K562 (cell line): ENCODE measurements around the gene CLSTN2. TPM values are rescaled to one million over a fixed set of nuclear protein-coding genes. Genes with fewer than 3 reads are reported as not detected.

Source experiments
- DPF2 ChIP-seq: fragments of 450-650 bp; IDR thresholded peaks from 2 replicates; pipeline ENCODE4 v1.6.1; 2016
- FOXA3 ChIP-seq, 2 experiments: fragments of 450-650 bp in 1 of 2; sonication (generic) in 1 of 2; formaldehyde crosslinking; IDR thresholded peaks in 1 of 2; conservative IDR thresholded peaks in 1 of 2; 2 replicates each; pipeline versions ENCODE4 v1.4.0 to v1.8.0; 2020 to 2022; ENCODE audit warnings: mild to moderate bottlenecking in 2 of 2, missing genetic modification reagents in 1 of 2
- NFXL1 ChIP-seq: fragments of 450-650 bp; formaldehyde crosslinking; IDR thresholded peaks from 2 replicates; pipeline ENCODE4 v1.4.0; 2021; ENCODE audit warnings: mild to moderate bottlenecking
- PREB ChIP-seq: sonication (generic); formaldehyde crosslinking; IDR thresholded peaks from 2 replicates; pipeline ENCODE4 v1.8.1; 2023; ENCODE audit warnings: mild to moderate bottlenecking, missing genetic modification reagents
- TCF15 ChIP-seq: fragments of 250-450 bp; sonication (Bioruptor Pico); IDR thresholded peaks from 2 replicates; pipeline ENCODE4 v1.8.0; 2022; ENCODE audit warnings: moderate library complexity, mild to moderate bottlenecking, inconsistent platforms
- ZBTB11 ChIP-seq, 3 experiments: fragments of 200-800 bp in 1 of 3; fragments of 250-450 bp in 1 of 3; fragments of 450-650 bp in 1 of 3; sonication (Bioruptor Pico) in 1 of 3; sonication (Bioruptor generic) in 1 of 3; formaldehyde crosslinking in 1 of 3; IDR thresholded peaks; 2 replicates each; pipeline versions ENCODE4 v1.6.1 to v1.8.0; 2016 to 2022; ENCODE audit warnings: mild to moderate bottlenecking in 2 of 3, missing genetic modification characterization in 2 of 3, missing compliant biosample characterization in 1 of 3, moderate library complexity in 1 of 3
- ZFP1 ChIP-seq: fragments of 450-650 bp; formaldehyde crosslinking; IDR thresholded peaks from 2 replicates; pipeline ENCODE4 v1.4.0; 2020; ENCODE audit warnings: mild to moderate bottlenecking, mixed read lengths
- polyA plus RNA-seq, 8 experiments: library from polyadenylated mRNA; depleted of rRNA in 4 of 8; stranded (reverse) in 5 of 8; unstranded in 3 of 8; fragments of >200 nt; fragmentation: Nextera tagmentation in 2 of 8; fragmentation: Illumina TruSeq in 1 of 8; extraction: Ambion mirVana in 2 of 8; extraction: Trizol in 1 of 8; gene quantifications; 2 replicates each; pipeline versions ENCODE4 v1.2.1 to v1.2.3, GENCODE V29; 2011 to 2014; ENCODE audit warnings: inconsistent platforms in 1 of 8, missing spikeins in 1 of 8
- total RNA-seq, 7 experiments: library from RNA; depleted of rRNA in 6 of 7; stranded (reverse); fragments of >200 nt in 6 of 7; fragmentation: Illumina TruSeq in 2 of 7; extraction: Trizol in 2 of 7; gene quantifications; 2 replicates each; pipeline versions ENCODE4 v1.2.1 to v1.2.3, GENCODE V29; 2011 to 2021; ENCODE audit warnings: low replicate concordance in 1 of 7
- TF ChIP-seq, protein P1 (sequence below): fragments of 250-450 bp; sonication (Bioruptor Pico); IDR thresholded peaks from 2 replicates; pipeline ENCODE4 v1.5.0; 2021
- TF ChIP-seq, protein P2 (sequence below): fragments of 450-650 bp; formaldehyde crosslinking; IDR thresholded peaks from 2 replicates; pipeline ENCODE4 v1.4.0; 2020; ENCODE audit warnings: mild to moderate bottlenecking, mixed read lengths

The CLSTN2 gene
- total and polyA plus RNA-seq, 9 of the 15 experiments (the other 6 are each of a cell fraction or from before 2014, with no cell fraction given) = 0.02 to 0.04 (median 0.04) TPM; not detected in 6

GRCh38 chr3:140062461-140062860, 127.5 kb downstream of the CLSTN2 start (continued):
- TF ChIP-seq, protein P1, sequence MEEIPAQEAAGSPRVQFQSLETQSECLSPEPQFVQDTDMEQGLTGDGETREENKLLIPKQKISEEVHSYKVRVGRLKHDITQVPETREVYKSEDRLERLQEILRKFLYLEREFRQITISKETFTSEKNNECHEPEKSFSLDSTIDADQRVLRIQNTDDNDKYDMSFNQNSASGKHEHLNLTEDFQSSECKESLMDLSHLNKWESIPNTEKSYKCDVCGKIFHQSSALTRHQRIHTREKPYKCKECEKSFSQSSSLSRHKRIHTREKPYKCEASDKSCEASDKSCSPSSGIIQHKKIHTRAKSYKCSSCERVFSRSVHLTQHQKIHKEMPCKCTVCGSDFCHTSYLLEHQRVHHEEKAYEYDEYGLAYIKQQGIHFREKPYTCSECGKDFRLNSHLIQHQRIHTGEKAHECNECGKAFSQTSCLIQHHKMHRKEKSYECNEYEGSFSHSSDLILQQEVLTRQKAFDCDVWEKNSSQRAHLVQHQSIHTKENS (CRISPR knock-in tag) = no peak
- TF ChIP-seq ZFP1 (no peak), ZBTB11 (CRISPR knock-in tag; IDR thresholded peaks at IDR 0.05) (no peak), PREB (CRISPR knock-in tag) (no peak), TCF15 (CRISPR knock-in tag) (no peak), DPF2 (no peak), FOXA3 (CRISPR knock-in tag; conservative IDR thresholded peaks at IDR 0.05 in 1 of 2, IDR thresholded peaks at IDR 0.05 in 1 of 2) (no peak), NFXL1 (no peak)
- TF ChIP-seq, protein P2, sequence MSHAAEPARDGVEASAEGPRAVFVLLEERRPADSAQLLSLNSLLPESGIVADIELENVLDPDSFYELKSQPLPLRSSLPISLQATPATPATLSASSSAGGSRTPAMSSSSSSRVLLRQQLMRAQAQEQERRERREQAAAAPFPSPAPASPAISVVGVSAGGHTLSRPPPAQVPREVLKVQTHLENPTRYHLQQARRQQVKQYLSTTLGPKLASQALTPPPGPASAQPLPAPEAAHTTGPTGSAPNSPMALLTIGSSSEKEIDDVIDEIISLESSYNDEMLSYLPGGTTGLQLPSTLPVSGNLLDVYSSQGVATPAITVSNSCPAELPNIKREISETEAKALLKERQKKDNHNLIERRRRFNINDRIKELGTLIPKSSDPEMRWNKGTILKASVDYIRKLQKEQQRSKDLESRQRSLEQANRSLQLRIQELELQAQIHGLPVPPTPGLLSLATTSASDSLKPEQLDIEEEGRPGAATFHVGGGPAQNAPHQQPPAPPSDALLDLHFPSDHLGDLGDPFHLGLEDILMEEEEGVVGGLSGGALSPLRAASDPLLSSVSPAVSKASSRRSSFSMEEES (CRISPR knock-in tag) = no peak
